LNCAP (cell line): ENCODE measurements around the gene LYRM4.

Experiments
- TF ChIP-seq, protein P1 (sequence below): fragments of 450-650 bp; IDR thresholded peaks from 2 replicates; pipeline ENCODE4 v1.5.1; 2017; ENCODE audit warnings: mild to moderate bottlenecking

LYRM4 gene

DNA sequence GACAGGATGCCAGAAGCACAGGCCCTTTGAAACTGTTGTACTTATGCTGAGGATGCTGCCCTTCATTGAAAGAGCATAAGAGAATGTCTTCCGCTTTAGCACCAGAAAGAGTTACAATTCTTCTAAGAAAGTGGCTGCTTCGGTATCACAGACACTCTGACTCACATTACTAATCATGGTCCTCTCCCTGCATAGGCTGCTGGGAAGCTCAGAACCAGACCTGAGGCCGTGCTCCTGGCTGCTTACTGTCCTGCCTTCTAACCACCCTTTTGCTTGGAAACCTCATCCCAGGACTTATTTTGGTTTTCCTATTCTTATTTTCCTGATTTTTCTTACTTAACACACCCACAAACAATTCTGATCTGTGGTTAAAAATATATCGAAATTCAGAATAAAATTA lies 22.9 kb downstream of the LYRM4 start:
- TF ChIP-seq, protein P1, sequence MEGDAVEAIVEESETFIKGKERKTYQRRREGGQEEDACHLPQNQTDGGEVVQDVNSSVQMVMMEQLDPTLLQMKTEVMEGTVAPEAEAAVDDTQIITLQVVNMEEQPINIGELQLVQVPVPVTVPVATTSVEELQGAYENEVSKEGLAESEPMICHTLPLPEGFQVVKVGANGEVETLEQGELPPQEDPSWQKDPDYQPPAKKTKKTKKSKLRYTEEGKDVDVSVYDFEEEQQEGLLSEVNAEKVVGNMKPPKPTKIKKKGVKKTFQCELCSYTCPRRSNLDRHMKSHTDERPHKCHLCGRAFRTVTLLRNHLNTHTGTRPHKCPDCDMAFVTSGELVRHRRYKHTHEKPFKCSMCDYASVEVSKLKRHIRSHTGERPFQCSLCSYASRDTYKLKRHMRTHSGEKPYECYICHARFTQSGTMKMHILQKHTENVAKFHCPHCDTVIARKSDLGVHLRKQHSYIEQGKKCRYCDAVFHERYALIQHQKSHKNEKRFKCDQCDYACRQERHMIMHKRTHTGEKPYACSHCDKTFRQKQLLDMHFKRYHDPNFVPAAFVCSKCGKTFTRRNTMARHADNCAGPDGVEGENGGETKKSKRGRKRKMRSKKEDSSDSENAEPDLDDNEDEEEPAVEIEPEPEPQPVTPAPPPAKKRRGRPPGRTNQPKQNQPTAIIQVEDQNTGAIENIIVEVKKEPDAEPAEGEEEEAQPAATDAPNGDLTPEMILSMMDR = no peak

DNA sequence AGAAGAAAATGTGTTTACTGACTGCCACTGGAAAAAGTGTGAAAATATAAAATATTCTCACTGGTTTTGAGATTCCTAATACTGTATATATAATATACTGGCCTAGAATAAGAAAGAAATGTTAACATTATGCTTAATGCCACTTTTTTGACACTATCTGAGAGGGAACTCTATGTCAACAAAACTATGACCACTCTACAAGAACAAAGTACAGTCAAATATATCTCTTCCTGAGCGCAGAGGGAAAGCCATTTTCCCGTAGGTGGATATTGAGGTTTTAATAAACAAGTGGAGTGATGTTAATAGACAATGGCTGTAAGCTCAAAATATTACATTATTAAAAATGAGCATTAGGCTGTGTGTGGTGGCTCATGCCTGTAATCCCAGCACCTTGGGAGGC lies 24.9 kb downstream of the LYRM4 start:
- TF ChIP-seq, protein P1 = no peak

DNA sequence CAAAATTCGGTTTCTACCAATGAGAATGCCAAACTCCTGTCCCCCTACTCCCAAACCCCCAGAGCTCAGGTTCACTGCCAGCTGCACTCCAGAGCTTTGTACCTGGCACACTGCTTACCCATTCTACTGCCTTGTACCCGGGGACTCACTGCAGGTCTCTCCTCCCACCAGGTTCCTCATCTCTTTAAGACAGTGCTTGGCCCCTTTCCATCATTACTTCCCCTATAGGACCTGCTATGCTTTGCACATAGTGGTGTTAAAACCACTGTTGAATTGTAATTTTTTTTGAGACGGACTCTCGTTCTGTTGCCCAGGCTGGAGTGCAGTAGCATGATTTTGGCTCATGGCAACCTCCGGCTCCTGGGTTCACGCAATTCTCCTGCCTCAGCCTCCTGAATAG lies 25.9 kb downstream of the LYRM4 start:
- TF ChIP-seq, protein P1 = no peak

DNA sequence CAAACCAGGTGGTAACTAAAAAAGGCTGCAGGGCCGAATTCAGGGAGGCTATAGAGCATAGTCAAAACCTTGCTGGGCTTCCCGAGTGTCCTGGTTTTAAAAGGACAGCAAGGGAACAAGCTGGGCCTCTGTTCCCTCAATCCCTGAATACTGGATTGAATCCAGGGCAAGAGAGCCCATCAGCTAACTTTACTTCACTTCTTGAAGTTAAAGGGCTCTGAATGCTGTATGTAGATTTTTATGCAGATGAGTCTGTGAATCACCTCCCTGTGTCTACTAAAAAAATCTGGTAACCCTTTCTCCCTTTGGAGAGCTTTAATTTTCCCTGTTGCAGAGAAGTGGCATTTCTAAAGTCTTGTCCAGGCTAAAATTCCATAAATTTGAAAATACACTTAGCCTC lies 29.5 kb downstream of the LYRM4 start:
- TF ChIP-seq, protein P1 = no peak

DNA sequence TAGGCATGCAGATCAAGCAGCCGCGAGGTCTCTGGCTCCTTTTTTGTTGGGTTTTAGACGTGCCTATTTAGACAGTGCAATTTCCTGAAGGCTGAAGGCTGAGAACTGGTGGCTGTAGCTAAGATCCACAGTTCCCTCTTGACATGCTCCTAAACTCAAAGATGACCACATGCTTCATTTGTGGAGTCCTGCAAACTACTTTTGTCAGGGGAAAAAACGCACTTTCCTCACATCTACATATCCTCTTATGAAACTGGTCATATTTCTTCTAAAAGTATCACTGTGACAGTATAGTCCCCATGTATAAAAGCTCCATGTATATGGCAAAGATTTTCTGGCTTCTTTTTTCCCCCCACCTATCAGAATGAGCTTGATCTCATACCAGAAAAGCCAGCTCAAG lies 30.7 kb downstream of the LYRM4 start:
- TF ChIP-seq, protein P1 = no peak

DNA sequence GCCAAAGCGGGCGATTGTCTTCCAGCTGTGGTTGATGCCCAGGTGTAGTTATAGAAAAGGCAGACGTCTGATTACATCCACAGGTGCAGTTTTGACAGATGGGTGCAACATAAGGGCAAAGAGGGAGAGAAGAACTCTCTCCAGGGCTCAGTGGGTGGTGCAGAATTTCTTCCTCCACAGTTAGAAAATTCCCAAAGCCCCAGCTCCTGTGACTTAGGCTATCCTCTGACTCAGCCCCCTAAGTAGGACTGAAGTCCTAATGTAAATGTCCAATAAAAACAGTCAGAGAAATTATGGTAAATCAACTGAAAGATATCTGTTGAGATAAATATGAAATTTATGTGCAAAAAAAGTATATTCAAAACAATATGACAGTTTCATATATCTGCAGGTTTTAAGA lies 31.4 kb downstream of the LYRM4 start:
- TF ChIP-seq, protein P1 = no peak

DNA sequence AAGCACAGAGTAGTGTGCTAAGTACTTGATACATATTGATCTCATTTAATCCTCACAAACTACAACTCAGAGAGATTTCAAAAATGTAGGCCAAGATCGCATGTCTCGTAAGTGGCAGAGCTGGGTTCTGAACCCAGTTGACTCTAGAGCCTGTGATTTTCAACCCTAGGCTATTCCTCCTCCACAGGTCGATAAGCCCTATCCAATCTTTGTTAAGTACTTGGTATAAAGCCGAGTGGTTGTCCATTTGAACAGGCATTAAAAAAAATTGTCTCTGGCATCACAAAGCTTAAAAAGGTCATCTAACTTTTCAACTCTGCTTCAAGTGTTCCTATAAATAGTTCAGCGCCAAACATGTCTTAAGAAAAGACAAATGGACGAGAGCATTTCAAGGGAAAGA lies 37.4 kb downstream of the LYRM4 start:
- TF ChIP-seq, protein P1 = no peak

DNA sequence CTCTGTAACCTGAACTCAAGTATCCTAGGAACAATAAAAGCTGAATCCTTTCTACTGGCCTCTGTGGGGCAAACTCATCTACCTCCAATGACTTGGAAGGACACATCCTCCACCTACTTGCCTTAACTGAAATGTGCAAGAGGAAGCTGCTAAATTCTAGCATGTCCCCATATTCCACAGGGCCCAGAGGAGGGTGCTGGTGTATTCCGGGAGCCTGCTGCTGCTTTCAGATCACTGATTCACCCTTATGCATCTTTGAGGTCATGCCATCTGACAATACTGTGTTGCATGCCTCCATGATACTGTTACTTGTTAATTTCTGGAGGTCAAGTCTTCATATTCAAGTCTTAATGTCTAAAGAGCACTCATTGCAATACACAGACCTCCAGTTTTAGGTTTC lies 40.3 kb downstream of the LYRM4 start:
- TF ChIP-seq, protein P1 = no peak
